ENCODE results near the gene CACNA1C.

CACNA1C gene

DNA sequence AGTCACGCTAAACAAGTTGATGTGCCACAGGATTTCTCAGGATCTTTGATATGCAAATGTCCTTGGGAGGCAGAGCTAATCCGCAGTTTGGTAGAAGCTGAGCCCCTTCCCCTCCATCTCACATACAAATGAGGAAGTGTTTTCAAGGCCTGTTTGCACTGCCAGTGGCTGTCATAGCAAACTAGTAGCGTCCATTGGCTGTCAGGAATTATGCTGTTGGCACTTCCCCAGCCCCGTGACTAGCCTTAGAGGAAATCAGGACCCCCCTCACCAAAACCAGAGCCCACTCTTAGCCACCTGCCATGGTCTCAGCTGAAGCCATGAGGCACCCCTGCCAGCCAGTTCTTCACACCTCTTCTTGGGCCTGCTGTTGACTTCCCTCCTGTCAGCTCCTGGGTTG, 253.9 kb downstream of the CACNA1C start:
- ATAC-seq (ENCODE audit: insufficient read depth, low read depth) (no peak), DNase-seq (no peak)
- H3K9ac ChIP-seq (ENCODE audit: low read depth, low read length): no peak overlapping the region
- H3K9me3 ChIP-seq (ENCODE audit: insufficient read depth, low read length, severe bottlenecking): no peaks in the 10 kb centered on the region
- H3K36me3 ChIP-seq (ENCODE audit: insufficient read depth, low read length): no peaks in the 10 kb centered on the region
- H3K4me2 ChIP-seq (ENCODE audit: insufficient read depth, low read length): no peak overlapping the region
- H3K27me3 ChIP-seq (ENCODE audit: insufficient read depth, low read length, poor library complexity): no peaks in the 10 kb centered on the region
- H2AFZ ChIP-seq (ENCODE audit: low read depth, low read length): no peak overlapping the region
- H3K4me3 ChIP-seq (ENCODE audit: low read depth in 1 of 2, low read length in 2 of 2): no peak overlapping the region
- H3K27ac ChIP-seq (ENCODE audit: low read length): no peak overlapping the region
- peaks cover 7% of the 10 kb centered on the region for H3K4me1 ChIP-seq (ENCODE audit: insufficient read depth, low read length)
- H3K79me2 ChIP-seq (ENCODE audit: insufficient read depth, low read length): no peaks in the 10 kb centered on the region
- H4K20me1 ChIP-seq (ENCODE audit: insufficient read depth, low read length): 0 out of 2 replicates have a peak, but pooled peaks cover 3% of the 10 kb centered on the region
- TF ChIP-seq EZH2 (IDR thresholded peaks at IDR 0.05; ENCODE audit: borderline replicate concordance, low read depth, low read length, severe bottlenecking): no peak
- no peak for TF ChIP-seq CTCF (IDR thresholded peaks at IDR 0.05; ENCODE audit: borderline replicate concordance, extremely low read depth, low read length, poor library complexity, severe bottlenecking)

- Histone ChIP-seq H3K36me3 (ENCODE audit: insufficient read depth, low read length) (no peaks in the 10 kb centered on the region), H3K27ac (ENCODE audit: low read length) (no peak overlapping the region), H3K4me1 (ENCODE audit: insufficient read depth, low read length) (peaks cover 7% of the 10 kb centered on the region), H2AFZ (ENCODE audit: low read depth, low read length) (no peak overlapping the region), H3K79me2 (ENCODE audit: insufficient read depth, low read length) (no peaks in the 10 kb centered on the region), H3K4me2 (ENCODE audit: insufficient read depth, low read length) (no peak overlapping the region), H3K9ac (ENCODE audit: low read depth, low read length) (no peak overlapping the region), H3K4me3 (ENCODE audit: low read depth in 1 of 2, low read length in 2 of 2) (no peak overlapping the region), H3K9me3 (ENCODE audit: insufficient read depth, low read length, severe bottlenecking) (no peaks in the 10 kb centered on the region), H4K20me1 (ENCODE audit: insufficient read depth, low read length) (0 out of 2 replicates have a peak, but pooled peaks cover 3% of the 10 kb centered on the region), H3K27me3 (ENCODE audit: insufficient read depth, low read length, poor library complexity) (no peaks in the 10 kb centered on the region)
- no peak for ATAC-seq (ENCODE audit: insufficient read depth, low read depth)
- DNase-seq: no peak
- TF ChIP-seq EZH2 (IDR thresholded peaks at IDR 0.05; ENCODE audit: borderline replicate concordance, low read depth, low read length, severe bottlenecking): no peak
- no peak for TF ChIP-seq CTCF (IDR thresholded peaks at IDR 0.05; ENCODE audit: borderline replicate concordance, extremely low read depth, low read length, poor library complexity, severe bottlenecking)
Measured at GRCh38 chr12:2307550-2307949, 254.8 kb downstream of the CACNA1C start.

GRCh38 chr12:2309647-2310046, 256.9 kb downstream of the CACNA1C start:
- ATAC-seq (ENCODE audit: insufficient read depth, low read depth) (no peak), DNase-seq (no peak)
- no peak for TF ChIP-seq CTCF (IDR thresholded peaks at IDR 0.05; ENCODE audit: borderline replicate concordance, extremely low read depth, low read length, poor library complexity, severe bottlenecking)
- TF ChIP-seq EZH2 (IDR thresholded peaks at IDR 0.05; ENCODE audit: borderline replicate concordance, low read depth, low read length, severe bottlenecking): no peak
- no peaks in the 10 kb centered on the region for H3K9me3 ChIP-seq (ENCODE audit: insufficient read depth, low read length, severe bottlenecking)
- no peak overlapping the region for H3K4me3 ChIP-seq (ENCODE audit: low read depth in 1 of 2, low read length in 2 of 2)
- no peak overlapping the region for H3K9ac ChIP-seq (ENCODE audit: low read depth, low read length)
- no peak overlapping the region for H2AFZ ChIP-seq (ENCODE audit: low read depth, low read length)
- no peaks in the 10 kb centered on the region for H3K27me3 ChIP-seq (ENCODE audit: insufficient read depth, low read length, poor library complexity)
- no peak overlapping the region for H3K27ac ChIP-seq (ENCODE audit: low read length)
- H3K79me2 ChIP-seq (ENCODE audit: insufficient read depth, low read length): no peaks in the 10 kb centered on the region
- no peaks in the 10 kb centered on the region for H3K36me3 ChIP-seq (ENCODE audit: insufficient read depth, low read length)
- no peak overlapping the region for H3K4me2 ChIP-seq (ENCODE audit: insufficient read depth, low read length)
- H4K20me1 ChIP-seq (ENCODE audit: insufficient read depth, low read length): peaks cover 3% of the 10 kb centered on the region; the same call in 1 of the 2 replicates
- H3K4me1 ChIP-seq (ENCODE audit: insufficient read depth, low read length): peaks cover 7% of the 10 kb centered on the region

All from DND-41 (cell line).